GM21423 (cell line): ENCODE measurements around the gene BLTP3B.
A peak's percentile ranks its signal among the peaks of the same experiment; 100 is the strongest.

ENCODE experiments used
- ATAC-seq: cut with Tn5 transposase; IDR thresholded peaks from one replicate; pipeline ENCODE4 v1.9.1; 2021; ENCODE audit warnings: mild to moderate bottlenecking, moderate library complexity; ENCODE audit not compliant: unreplicated experiment

The BLTP3B gene

DNA sequence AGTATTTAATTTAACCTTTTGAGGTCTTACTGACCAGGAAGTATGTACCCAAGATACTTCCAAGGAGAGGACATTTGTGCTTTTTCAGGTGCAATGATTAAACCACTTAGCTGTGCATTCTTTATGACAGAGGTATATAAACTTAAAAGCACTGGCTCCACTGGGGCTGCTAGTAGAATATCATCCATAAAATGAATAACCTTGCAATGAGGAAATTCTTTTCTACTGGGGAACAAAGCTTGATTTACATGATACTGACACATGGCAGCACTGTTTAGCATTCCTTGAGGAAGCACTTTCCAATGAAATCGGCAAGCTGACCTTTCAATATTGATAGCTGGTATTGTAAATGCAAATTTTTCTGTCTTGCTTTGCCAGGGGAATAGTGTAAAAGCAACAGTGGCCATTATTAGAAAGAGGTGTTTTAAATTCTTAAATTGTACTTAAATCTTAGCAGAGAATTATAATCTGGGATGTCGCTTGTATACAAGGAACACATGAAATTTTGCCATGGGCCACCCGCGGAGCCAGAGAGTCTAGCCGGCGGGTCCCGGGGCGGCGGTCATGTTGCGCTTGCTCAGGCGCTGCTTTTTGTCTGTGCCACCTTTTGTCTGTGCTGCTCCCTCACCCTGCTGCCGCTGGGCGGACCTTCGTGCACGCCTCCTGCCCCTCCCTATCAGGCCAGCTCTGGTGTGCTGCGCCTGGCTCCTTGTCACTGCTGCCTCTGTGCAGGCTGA lies 20.9 kb upstream of the BLTP3B start:
- ATAC-seq, result peak; percentile 100

DNA sequence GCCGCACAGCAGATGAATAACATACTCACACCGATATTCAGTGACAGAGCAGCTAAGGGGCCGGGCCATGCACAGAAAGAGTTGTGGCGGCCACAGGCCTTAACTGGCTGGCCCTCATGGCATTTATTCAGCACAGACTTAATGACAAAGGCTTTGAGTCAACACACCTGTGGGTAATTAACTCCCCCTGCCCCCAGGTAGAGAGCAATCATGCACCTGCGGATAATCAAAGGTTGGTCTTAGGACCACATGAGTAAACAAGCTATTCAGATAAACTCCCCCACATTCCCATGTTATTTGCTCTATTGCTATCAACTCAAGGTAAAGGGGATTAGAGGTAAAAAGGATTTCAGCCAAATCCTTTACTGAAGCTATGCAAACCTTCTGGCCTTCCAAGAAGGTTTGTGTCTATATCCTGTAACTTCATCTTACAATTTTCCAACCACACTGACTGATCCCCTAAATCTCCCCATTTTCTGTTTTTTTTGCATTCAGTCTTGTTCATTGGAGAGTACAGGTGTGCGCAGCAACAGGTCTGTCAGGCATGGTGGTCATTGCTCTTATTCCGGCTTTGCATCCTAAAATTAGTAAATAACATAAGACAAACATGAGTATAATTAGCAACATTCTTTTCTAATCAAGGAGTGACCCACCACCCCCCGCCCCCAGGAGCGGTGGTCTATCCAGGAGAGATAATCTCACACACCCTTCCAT lies 16.9 kb upstream of the BLTP3B start:
- ATAC-seq, result no peak

DNA sequence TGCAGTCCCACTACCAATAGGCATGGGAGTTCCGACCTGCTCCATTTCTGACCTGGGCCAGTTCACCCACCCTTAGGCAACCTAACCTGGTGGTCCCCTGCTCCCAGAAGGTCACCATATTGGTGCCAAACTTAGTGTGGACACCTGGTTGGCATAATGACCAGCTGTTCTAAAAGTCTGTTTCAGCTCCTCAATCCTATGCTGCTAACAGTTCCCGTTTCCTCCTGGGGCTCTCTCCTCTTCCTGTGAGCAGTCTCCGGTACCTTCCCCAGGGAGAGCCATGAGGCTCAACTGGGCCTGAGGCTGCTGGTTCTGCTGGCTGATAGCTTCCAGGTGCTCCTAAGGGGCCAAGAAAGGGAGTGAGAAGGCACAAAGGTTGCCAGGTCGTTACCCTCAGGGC lies 15.9 kb upstream of the BLTP3B start:
- ATAC-seq, result no peak

DNA sequence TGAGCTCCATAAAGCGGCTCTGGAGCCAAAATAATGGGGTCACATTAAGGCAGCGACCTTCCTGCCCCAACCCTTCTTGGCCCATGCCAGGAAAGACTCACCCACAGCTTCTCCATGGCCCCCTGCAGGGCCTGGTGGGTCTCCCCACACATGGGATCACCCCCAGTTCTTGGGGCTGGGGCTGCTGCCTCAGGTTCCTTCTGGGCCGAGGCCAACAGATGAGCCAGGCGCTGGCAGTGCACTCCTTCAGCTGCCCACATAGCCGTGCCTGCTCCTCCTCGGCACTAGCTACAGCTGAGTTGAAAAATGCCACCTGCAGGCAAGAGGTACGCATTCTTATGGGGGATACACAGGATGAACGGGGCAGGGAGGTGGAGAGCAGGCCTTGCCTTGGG lies 14.8 kb upstream of the BLTP3B start:
- no peak for ATAC-seq

DNA sequence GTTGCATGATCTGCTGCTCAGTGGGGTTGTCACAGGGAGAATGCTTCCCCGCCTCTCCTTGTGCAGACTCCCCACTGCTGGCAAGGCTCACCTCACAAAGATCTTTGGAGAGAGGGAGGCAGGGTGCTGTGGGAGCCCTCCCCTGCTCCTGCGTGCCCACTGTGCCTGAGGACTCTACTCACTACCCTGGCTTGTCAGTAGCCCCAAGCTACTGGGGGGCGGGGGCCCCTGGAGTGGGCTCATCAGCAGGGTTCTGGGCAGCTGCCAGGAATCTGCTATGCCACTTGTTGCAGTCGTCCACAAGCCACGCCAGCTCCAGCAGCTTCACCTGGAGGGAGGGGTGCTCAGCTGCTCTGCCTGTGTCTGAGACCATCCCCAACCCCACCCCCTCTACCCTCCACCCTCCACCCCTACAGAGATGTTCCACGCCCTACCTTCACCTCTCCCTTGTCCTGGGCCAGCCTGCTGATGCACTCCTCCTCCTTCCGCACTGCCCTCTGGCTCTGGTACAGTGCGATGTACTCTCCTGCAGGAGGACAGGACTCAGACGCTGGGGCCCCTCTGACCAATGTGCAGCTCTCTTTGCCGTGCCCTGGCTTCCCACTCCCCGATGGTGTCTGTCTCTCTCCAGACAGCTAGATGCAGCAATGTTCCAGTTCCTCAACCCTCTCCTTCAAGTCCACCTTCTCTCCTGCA lies 14.2 kb upstream of the BLTP3B start:
- no peak for ATAC-seq

DNA sequence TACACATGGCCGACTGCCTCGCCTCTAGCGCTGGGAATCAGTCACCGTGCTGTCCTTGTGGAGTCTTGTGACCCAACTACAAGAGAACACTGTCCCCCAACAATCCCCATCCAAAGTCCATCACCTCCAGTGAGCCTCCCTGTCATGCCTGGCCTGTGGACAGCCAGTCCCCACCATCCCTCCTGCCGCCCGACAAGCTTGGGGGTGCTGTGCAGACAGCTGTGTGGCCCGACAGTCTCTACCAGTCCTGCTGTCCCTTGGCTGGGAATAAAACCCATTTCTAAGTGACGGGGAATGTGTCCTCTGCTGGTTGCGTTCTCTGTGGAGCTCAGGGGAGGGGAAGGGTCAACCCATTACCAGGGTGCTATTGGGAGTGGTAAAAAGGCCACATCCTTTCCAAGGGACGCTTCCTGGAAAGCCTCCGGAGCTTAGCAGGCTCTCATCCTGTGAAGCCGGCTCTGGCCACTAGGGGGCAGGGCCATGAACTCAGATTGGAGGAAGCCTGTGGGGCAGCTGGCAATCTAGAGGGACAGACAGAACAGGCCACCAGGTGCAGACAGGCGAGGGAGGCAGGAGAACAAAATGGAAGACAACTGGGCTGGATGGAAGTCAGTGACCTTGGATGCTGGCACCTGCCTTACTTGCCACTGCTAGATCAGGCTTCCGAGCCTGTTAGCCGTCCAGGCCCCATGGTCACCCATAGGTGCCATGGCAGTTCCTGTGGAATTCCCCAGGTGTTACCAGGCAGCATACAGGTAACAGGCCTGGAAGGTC lies 12.0 kb upstream of the BLTP3B start:
- no peak for ATAC-seq

DNA sequence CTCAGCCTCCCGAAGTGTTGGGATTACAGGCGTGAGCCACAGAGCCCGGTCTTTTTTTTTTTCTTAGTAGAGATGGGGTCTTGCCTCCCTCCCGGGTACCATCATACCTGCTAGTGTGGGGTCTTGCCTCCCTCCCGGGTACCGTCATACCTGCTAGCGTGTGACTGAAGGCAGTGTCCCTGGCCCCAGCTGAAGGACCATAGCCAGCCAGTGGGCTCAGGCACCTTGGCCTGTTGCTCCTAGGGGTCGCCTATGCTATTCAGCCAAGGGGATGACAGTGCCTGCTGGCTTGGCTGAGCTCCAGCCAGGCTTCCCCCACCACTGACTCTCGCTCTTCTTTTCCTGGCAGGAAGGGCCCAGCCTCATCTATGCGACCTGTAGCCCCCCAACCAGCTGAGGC lies 10.5 kb upstream of the BLTP3B start:
- ATAC-seq, result no peak

DNA sequence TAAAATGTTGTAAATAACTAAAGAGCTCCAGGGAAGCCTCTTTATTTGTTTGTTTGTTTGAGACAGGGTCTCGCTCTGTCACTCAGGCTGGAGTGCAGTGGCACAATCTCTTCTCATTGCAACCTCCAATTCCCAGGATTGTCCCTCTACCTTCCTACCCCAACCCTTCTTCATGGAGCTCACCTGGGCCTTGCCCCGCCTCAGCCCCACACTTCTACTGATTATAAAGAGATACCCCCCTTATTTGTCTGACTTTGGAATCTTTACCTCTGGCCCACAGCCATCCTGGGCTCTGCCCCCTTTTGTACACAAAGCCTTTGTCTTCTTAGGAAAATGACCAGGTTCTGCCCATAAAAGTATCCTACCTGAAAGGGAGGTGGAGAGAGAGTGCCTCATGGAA lies 9.1 kb upstream of the BLTP3B start:
- no peak for ATAC-seq

DNA sequence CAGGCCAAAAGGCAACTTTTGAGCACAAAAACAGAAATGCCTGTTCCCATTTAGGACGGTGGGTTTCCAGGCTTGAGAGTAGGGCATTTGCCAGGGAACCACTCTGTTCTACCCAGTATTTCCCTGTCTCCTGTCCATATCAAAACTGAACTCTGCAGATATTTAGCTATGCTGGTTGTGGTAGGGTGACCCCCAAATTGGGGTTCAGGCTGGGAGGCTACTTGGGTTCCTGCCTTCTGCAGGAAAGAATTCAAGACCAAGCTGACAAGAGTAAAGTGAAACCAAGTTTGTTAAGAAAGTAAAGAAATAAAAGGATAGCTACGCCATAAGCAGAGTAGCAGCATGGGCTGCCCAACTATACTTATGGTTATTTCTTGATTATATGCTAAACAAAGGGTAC lies 3.6 kb upstream of the BLTP3B start:
- ATAC-seq, result no peak

DNA sequence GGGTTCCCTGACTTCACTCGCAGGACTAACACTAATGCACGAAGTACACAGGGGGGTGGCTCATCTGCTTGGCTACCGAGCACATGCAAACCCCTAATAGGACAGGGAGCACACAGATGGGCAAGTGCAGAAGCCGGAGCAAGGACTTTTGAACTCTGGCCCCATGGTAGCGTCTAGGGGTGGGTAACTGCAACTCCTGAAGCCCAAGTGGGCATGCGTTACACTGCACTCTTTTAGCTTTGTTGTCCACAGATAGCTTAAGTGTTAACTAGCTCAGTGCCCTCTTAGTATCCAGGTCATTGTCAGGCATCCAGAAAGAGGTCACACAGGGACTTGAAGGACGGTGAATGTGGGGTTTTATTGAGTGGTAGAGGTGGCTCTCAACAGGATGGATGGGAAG lies 3.0 kb upstream of the BLTP3B start:
- no peak for ATAC-seq

DNA sequence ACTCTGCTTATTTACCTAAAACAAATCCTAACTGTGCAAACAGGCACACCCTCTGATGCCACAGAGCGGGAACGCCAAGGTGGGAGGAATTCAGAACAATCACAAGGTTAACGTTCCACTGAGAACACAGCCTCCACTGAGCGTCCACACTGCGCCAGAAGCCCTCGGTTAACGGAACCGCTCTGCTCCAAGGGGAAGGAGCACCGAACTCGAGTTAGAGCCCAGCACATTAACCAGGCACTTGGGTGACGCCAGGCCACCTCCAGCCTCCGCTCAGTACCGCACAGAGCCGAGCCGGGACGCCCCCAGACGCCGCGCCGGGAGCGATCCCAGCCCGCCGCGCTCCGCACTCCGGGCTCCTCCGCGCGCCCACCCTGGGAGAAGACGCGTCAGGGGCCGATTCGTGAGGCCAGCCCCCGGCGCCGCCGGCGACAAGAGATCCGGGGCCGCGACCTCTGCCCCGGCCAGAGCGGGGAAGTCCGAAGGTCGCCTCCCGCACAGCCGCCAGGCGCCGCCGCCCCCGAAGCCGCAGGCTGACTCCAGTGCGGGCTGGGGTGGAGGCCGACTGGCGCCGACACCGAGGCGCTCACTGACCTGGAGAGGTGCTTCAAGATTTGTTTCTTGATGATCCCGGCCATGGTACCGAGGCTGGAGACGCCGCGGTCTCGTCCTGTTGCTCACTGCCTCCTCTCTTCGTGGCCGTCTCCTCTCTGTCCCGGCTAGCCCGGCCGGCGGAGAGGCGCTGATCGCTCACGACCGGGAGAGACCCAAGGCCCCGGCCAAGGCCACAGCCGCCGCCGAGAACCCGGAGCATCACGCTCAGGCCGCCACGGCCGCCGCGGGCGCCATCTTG lies 450 bp downstream of the BLTP3B start:
- peak; percentile 41 for ATAC-seq

DNA sequence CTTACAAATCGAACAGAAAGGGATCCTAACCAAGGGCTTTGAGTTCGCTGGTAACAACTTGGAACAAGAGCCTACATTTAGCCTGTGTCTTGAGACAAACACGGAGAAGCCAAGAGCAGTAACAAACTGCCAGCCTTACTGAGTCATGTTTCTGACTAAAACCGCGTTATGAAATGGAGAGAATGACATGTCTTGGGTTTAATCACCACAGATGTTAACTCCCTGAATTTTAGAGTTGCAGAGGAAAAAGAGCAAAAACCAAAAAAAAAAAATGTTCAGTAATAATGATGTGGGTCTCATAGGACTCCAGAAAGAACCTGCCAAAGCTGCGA lies 1.0 kb downstream of the BLTP3B start:
- peak; percentile 8 for ATAC-seq

DNA sequence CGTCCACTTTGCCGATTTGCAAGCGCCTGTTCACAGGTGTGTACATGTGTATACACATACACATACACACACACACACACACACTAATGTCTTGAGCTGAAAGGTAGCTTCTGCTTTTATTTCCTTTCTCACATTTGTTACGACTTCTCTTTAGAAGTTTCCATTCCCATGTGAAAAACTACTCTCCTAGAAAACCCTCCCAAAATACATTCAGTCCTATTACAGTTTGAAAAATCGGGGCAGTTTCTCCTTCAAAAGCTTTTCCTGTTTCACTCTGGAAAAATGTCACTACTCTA lies 3.9 kb downstream of the BLTP3B start:
- no peak for ATAC-seq

DNA sequence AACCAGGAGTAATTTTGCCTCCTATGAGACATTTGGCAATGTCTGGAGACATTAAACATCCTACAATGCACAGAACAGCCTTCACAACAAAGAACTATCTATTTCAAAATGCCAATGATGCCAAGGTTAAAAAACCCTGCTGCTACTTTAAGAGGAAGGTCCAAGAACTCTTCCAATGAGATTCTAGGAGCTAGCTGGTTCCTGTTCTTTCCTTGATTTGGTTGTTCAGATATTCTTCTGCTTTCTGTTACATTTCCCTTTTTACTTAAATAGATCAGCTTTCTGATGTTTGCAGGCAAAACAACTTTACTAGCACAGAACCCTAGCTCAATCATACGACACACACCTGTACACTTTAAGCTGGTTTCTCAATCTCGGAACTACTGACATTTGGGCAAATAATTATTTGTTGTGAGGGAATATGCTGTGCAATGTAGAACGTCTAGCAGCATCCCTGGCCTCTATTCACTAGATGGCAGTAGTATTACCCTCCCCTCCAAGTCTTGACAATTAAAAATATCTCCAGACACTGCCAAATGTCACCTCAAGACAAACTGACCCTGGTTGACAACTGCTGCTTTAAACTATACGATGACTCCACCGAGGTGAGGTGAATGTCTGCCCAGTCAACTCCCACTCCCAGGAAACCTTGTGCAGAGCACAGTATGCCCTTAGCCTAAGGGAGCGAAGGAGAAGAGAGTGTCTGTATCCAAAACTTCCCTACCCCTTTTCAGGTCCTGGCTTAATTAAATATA lies 4.4 kb downstream of the BLTP3B start:
- ATAC-seq, result no peak

DNA sequence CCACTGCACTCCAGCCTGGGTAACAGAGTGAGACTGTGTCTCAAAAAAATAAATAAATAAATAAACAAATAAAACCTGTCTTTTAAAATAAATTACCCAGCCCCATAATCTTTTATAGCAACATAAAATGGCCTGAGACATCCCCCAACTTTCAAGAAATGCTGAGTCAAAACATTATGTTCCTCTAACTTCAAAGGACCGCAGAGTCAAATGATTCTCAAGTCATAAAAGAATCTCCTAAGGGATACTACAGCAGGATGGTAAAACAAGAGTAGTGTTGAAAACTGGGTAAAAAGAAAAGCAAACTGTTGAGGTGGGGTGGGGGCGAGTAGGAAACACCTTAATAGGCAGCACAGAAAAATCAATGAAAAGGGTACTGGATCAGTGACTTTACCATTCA lies 9.5 kb downstream of the BLTP3B start:
- ATAC-seq, result no peak

DNA sequence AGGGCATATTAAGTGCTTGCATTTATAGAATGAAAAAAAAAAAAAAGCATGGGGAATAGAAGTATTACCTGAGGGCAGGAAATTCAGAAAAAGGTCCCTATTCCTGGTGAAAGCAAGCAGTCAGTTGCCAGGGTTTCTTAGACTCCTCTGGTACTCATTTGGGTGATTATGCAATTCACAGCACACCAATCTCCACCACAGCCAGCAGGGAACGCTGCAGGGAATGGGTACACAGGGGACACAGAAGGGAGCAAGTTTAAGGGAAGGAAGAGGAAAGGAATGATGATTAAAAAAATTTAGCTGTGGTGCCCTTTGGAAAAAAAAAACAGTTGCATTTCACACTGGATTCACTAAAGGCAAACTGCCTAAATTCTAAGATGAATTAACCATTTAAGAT lies 14.2 kb downstream of the BLTP3B start:
- no peak for ATAC-seq

DNA sequence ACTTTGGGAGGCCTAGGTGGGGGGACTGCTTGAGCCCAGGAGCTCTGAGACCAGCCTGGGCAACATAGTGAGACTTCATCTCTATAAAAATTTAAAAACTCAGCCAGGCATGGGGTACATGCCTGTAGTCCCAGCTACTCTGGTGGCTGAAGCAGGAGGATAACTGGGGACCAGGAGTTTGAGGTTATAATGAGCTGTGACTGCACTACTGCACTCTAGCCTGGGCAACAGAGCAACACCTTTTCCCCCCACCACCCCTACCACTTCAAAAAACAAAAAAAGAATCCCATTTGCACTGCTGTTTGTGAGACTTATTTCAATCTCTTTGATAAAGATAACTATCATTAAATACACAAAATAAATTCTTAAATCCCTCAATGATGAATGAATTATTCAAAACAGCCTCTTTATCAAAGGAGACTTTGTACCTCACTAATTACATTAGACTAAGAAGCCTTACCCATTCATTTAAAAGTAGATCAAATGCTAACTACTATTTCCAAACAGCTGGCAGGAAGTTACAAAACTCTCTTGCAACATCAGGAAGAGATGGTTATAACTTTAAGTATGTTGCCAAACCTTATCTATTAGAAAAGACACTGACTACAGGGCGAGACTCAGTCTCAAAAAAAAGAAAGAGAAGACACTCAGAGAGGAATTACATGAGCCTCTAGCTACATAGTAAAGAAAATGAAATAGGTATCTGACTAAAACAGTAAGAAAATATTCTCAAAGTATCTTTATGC lies 14.7 kb downstream of the BLTP3B start:
- ATAC-seq, result no peak

DNA sequence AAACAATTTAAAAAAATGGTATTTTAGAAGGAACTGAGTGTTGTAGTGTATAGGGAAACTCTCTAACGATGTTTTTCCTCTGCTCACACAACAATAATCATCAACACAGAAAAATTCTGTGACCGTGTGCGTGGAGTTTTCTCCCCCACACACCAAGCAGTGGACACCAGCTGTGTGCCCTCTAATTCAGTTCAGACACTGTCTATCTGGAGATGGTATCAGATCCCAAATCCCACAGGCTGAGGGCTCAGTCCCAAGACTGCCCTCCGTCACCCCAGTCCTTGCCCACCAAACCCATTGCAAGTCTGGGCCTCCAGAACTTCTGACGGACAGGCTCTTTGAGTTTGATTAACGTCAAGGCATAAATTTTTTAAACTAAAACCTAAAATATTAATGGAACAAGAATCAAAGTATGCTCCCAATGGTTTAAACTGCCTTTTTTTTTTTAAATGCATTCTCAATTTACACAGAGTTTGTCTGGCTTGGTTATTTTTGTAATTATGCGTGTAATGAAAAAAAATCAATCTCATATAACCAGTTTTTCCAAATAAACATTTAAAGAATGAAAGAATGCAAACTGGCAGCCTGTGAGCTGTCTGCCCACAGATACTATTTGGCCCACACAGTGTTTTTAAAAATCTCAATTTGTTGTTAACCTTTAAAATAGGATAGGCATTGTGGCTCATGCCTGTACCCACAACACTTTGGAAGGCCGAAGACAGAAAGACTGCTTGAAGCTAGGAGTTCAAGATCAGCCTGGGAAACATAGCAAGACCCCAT lies 19.2 kb downstream of the BLTP3B start:
- ATAC-seq, result no peak

DNA sequence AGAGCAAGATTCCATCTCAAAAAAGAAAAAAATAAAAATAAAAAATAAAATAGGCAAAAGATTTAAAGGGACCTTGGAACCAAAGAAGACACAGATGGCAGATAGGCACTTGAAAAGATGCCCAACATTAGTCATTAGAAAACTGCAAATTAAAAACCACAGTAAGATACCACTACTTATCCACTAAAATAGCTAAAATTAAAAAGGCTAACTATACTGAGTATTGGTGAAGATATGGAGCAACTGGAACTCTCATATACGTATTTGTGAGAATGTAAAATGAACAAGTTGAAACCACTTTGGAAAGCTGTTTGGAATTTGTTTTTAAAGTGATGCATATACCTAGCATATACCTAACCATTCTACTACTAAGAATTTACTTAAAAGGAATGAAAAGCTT lies 22.3 kb downstream of the BLTP3B start:
- ATAC-seq, result no peak
